PC-9 (cell line): ENCODE data around the gene STEAP3. TPM values are rescaled to one million over a fixed set of nuclear protein-coding genes. Genes with fewer than 3 reads are reported as not detected.

ENCODE experiments used
- BruUV-seq: library from RNA; stranded (reverse); fragments of 400-500 nt; replicated peaks from 2 replicates; lab custom pipeline; 2021; lab: Mats Ljungman, UMichigan
- CTCF ChIA-PET: fragments of 300-600 bp; sonication (Branson Sonifier 250); formaldehyde crosslinking; loops from one replicate; lab custom pipeline; 2022; ENCODE audit warnings: antibody characterized with exemption; lab: Charles Lee
- POLR2A ChIA-PET: fragments of 300-600 bp; sonication (Branson Sonifier 250); formaldehyde crosslinking; loops from one replicate; lab custom pipeline; 2022; ENCODE audit warnings: antibody characterized with exemption; ENCODE audit not compliant: unreplicated experiment; lab: Charles Lee
- DNase-seq, 2 experiments: peaks; one replicate each; pipeline versions ENCODE4 v3.0.0 to v3.0.0-alpha.2; 2015 to 2022; ENCODE audit warnings: mixed read lengths in 1 of 2
- H2AFZ ChIP-seq: fragments of 200-600 bp; sonication (generic); 2 replicates; pipeline ENCODE4 v1.8.1; 2017; ENCODE audit warnings: antibody characterized with exemption
- H3F3A ChIP-seq: fragments of 200-600 bp; sonication (generic); 2 replicates; pipeline ENCODE4 v1.8.1; 2017; ENCODE audit warnings: antibody characterized with exemption, mild to moderate bottlenecking, low read depth; ENCODE audit not compliant: insufficient read depth
- H3K27ac ChIP-seq: fragments of 200-600 bp; sonication (generic); 2 replicates; pipeline ENCODE4 v1.6.1; 2016; ENCODE audit warnings: mixed run types
- H3K27me3 ChIP-seq: fragments of 200-600 bp; sonication (generic); 2 replicates; pipeline ENCODE4 v1.6.1; 2016; ENCODE audit warnings: low read depth, mixed run types; ENCODE audit not compliant: insufficient read depth
- H3K36me3 ChIP-seq: fragments of 200-600 bp; sonication (generic); 2 replicates; pipeline ENCODE4 v1.6.1; 2016; ENCODE audit warnings: low read depth, mixed run types
- H3K4me1 ChIP-seq: fragments of 200-600 bp; sonication (generic); replicated peaks from 2 replicates; pipeline ENCODE4 v1.6.1; 2016; ENCODE audit warnings: mixed run types; ENCODE audit not compliant: insufficient read depth
- H3K4me2 ChIP-seq: fragments of 200-600 bp; sonication (generic); 2 replicates; pipeline ENCODE4 v1.6.1; 2017; ENCODE audit warnings: mixed run types
- H3K4me3 ChIP-seq: fragments of 200-600 bp; sonication (generic); 2 replicates; pipeline ENCODE4 v1.6.1; 2016; ENCODE audit warnings: mixed run types
- H3K79me2 ChIP-seq: fragments of 200-600 bp; sonication (generic); 2 replicates; pipeline ENCODE4 v1.6.1; 2017; ENCODE audit warnings: low read depth, mixed run types
- H3K9me2 ChIP-seq: fragments of 200-600 bp; sonication (generic); 2 replicates; pipeline ENCODE4 v1.8.1; 2017; ENCODE audit warnings: mild to moderate bottlenecking; ENCODE audit not compliant: insufficient read depth
- H3K9me3 ChIP-seq: fragments of 200-600 bp; sonication (generic); 2 replicates; pipeline ENCODE4 v1.8.1; 2016; ENCODE audit warnings: low read depth; ENCODE audit not compliant: insufficient read depth
- H4K20me1 ChIP-seq: fragments of 200-600 bp; sonication (generic); 2 replicates; pipeline ENCODE4 v1.8.1; 2017; ENCODE audit not compliant: insufficient read depth
- EZH2 ChIP-seq: fragments of 200-600 bp; sonication (generic); IDR thresholded peaks from 2 replicates; pipeline ENCODE4 v1.8.0; 2017; ENCODE audit warnings: antibody characterized with exemption, low read depth
- intact Hi-C: fragments of 100-400 bp; cut with micrococcal nuclease; formaldehyde crosslinking; loops from one replicate; pipeline ENCODE4 v1.10.0; 2022; ENCODE audit not compliant: unreplicated experiment
- total RNA-seq: library from RNA; stranded (reverse); gene quantifications from 2 replicates; pipeline ENCODE4 v1.2.3, GENCODE V29; 2021
- TF ChIP-seq, protein P1 (sequence below): fragments of 200-600 bp; sonication (generic); conservative IDR thresholded peaks from 2 replicates; pipeline ENCODE4 v1.6.1; 2017; ENCODE audit warnings: mixed run types, antibody characterized with exemption, mild to moderate bottlenecking, moderate library complexity

STEAP3 gene
- total RNA-seq, 1 experiment from 2014 or later = 23.0 TPM

DNA sequence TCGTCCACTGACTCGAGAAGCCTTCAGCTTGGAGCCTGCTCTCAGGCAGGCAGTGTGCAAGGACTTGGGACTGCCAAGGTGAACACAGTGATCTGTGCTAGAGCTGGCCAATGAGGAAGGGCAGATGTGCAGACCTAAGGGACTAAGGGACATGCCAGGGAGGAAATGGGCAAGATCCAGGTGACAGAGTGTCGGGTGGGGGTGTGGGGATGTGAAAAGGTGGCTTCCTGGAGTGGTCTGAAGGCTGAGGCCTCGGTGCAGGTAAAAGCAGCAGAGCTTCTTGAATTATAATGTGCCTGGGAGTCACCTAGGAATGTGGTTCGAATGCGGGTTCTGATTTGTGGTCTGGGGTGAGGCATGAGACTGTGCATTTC, 42.0 kb downstream of the STEAP3 start:
- Histone ChIP-seq H3K4me3 (no peak overlapping the region), H3K4me2 (no peak overlapping the region), H3K9me3 (no peaks in the 10 kb centered on the region), H3K9me2 (no peaks in the 10 kb centered on the region), H2AFZ (no peak overlapping the region), H3K4me1 (no peaks in the 10 kb centered on the region), H4K20me1 (no peaks in the 10 kb centered on the region), H3K27me3 (no peaks in the 10 kb centered on the region), H3K36me3 (0 out of 2 replicates have a peak, but pooled peaks cover 7% of the 10 kb centered on the region), H3K79me2 (no peaks in the 10 kb centered on the region), H3F3A (no peaks in the 10 kb centered on the region), H3K27ac (no peak overlapping the region)
- TF ChIP-seq EZH2 = no peak
- TF ChIP-seq, protein P1, sequence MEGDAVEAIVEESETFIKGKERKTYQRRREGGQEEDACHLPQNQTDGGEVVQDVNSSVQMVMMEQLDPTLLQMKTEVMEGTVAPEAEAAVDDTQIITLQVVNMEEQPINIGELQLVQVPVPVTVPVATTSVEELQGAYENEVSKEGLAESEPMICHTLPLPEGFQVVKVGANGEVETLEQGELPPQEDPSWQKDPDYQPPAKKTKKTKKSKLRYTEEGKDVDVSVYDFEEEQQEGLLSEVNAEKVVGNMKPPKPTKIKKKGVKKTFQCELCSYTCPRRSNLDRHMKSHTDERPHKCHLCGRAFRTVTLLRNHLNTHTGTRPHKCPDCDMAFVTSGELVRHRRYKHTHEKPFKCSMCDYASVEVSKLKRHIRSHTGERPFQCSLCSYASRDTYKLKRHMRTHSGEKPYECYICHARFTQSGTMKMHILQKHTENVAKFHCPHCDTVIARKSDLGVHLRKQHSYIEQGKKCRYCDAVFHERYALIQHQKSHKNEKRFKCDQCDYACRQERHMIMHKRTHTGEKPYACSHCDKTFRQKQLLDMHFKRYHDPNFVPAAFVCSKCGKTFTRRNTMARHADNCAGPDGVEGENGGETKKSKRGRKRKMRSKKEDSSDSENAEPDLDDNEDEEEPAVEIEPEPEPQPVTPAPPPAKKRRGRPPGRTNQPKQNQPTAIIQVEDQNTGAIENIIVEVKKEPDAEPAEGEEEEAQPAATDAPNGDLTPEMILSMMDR = no peak
- DNase-seq = no peak
- intact Hi-C loops = loop anchor here (1.0 to 2.0 kb wide), 5 partner anchors 25 to 383 kb away; no protein-coding TSS in a partner anchor
- no TSS peak for BruUV-seq
- ChIA-PET POLR2A (no interaction called here), CTCF (interaction anchor here (0.7 to 0.9 kb wide), 2 partner anchors 13 to 274 kb away, joined by 3 read pairs; no protein-coding TSS in a partner anchor)

DNA sequence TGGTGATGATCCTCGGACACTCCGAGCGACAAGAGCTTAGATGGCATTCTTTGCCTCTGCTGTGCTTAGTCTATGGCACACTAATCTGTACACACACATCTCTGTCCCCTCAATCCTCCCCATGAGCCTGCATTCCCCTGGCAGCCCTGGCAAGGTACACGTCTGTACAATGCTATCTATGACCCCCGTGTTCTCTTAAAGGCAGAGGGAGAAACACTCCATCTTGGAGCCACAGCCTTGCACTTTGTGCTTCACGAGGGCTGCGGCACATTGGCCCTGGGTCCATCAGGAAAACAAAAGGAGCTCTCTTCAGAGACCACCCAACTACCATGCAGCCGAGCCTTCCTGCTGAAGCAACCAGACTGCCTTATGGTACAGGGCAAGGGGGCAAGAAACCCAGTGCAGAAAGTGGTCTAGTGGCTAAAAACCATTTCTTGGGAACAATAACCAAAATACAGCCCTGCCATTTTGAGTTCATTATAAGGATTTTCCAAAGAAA, 42.5 kb downstream of the STEAP3 start:
- H3K27ac ChIP-seq = no peak overlapping the region
- H3K9me3 ChIP-seq = no peaks in the 10 kb centered on the region
- no peaks in the 10 kb centered on the region for H3F3A ChIP-seq
- H3K4me2 ChIP-seq = no peak overlapping the region
- H3K36me3 ChIP-seq = 0 out of 2 replicates have a peak, but pooled peaks cover 7% of the 10 kb centered on the region
- H3K4me1 ChIP-seq = no peaks in the 10 kb centered on the region
- H3K27me3 ChIP-seq = no peaks in the 10 kb centered on the region
- no peak overlapping the region for H3K4me3 ChIP-seq
- no peaks in the 10 kb centered on the region for H3K9me2 ChIP-seq
- TF ChIP-seq, protein P1 = no peak
- no peak for TF ChIP-seq EZH2
- CTCF ChIA-PET = interaction anchor here (0.7 to 0.9 kb wide), 2 partner anchors 13 to 45 kb away, joined by 3 read pairs; no protein-coding TSS in a partner anchor
- DNase-seq = no peak
- POLR2A ChIA-PET = no interaction called here
- no peaks in the 10 kb centered on the region for H3K79me2 ChIP-seq
- no peak overlapping the region for H2AFZ ChIP-seq
- no peaks in the 10 kb centered on the region for H4K20me1 ChIP-seq
- no TSS peak for BruUV-seq
- intact Hi-C loops = no loop called here

DNA sequence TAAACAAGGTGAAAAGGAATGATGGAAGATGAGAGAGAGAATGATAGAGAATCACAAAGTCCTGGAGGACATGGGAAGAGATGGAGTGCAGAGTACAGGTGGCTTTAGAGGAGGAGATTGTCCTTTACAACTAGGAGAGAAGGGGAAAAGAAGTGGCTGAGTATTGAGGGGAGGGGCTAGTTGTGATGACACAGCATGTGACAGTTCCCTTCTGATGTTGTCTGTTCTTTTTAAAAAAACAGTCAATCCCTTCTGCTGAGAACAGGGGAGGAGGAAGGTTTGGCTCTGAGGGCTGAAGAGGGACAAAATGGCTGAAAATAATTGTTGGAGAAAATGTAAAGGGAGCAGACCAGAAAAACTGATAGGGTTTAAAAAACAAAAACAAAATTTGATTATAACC, 44.0 kb downstream of the STEAP3 start:
- Histone ChIP-seq H2AFZ (no peak overlapping the region), H4K20me1 (no peaks in the 10 kb centered on the region), H3K4me2 (no peak overlapping the region), H3K27ac (no peak overlapping the region), H3F3A (no peaks in the 10 kb centered on the region), H3K27me3 (no peaks in the 10 kb centered on the region), H3K9me3 (no peaks in the 10 kb centered on the region), H3K79me2 (no peaks in the 10 kb centered on the region), H3K4me3 (no peak overlapping the region), H3K4me1 (no peaks in the 10 kb centered on the region), H3K36me3 (0 out of 2 replicates have a peak, but pooled peaks cover 7% of the 10 kb centered on the region), H3K9me2 (no peaks in the 10 kb centered on the region)
- ChIA-PET POLR2A (no interaction called here), CTCF (no interaction called here)
- TF ChIP-seq EZH2 = no peak
- TF ChIP-seq, protein P1 = no peak
- BruUV-seq = no TSS peak
- intact Hi-C loops = no loop called here
- DNase-seq = no peak
